ENCODE results near the gene FBXL7.

FBXL7 gene

GRCh38 chr5:15535938-15536337 is 36.0 kb downstream of the FBXL7 start:
- Histone ChIP-seq H3K4me3 (no peak overlapping the region), H3K9me3 (no peaks in the 10 kb centered on the region; the same call in 1 of the 2 replicates), H3K4me1 (no peaks in the 10 kb centered on the region), H3K36me3 (replicated peaks) (no peaks in the 10 kb centered on the region), H3K27me3 (ENCODE audit: low read depth) (no peaks in the 10 kb centered on the region)
- in situ Hi-C loops (cut with MboI; ENCODE audit: low sequenced_read_pairs): no loop called here
- no peak for DNase-seq (ENCODE audit: low spot score in 2 of 2)

- no peaks in the 10 kb centered on the region for H3K4me1 ChIP-seq
- no peaks in the 10 kb centered on the region for H3K36me3 ChIP-seq (replicated peaks)
- no peaks in the 10 kb centered on the region for H3K27me3 ChIP-seq (ENCODE audit: low read depth)
- no peak for DNase-seq (ENCODE audit: low spot score in 2 of 2)
- in situ Hi-C loops (cut with MboI; ENCODE audit: low sequenced_read_pairs): no loop called here
- no peak overlapping the region for H3K4me3 ChIP-seq
- no peaks in the 10 kb centered on the region for H3K9me3 ChIP-seq
These were observed 38.5 kb downstream of the FBXL7 start for GRCh38 chr5:15538516-15538915.

GRCh38 chr5:15539951-15540350 is 40.0 kb downstream of the FBXL7 start:
- no peak for DNase-seq (ENCODE audit: low spot score in 2 of 2)
- in situ Hi-C loops (cut with MboI; ENCODE audit: low sequenced_read_pairs): no loop called here
- Histone ChIP-seq H3K4me3 (no peak overlapping the region), H3K36me3 (replicated peaks) (no peaks in the 10 kb centered on the region), H3K4me1 (no peaks in the 10 kb centered on the region), H3K27me3 (ENCODE audit: low read depth) (no peaks in the 10 kb centered on the region), H3K9me3 (no peaks in the 10 kb centered on the region)

GRCh38 chr5:15544039-15544438 is 44.1 kb downstream of the FBXL7 start:
- Histone ChIP-seq H3K4me1 (no peaks in the 10 kb centered on the region), H3K9me3 (no peaks in the 10 kb centered on the region), H3K36me3 (replicated peaks) (no peaks in the 10 kb centered on the region), H3K4me3 (no peak overlapping the region), H3K27me3 (ENCODE audit: low read depth) (no peaks in the 10 kb centered on the region)
- in situ Hi-C loops (cut with MboI; ENCODE audit: low sequenced_read_pairs): no loop called here
- no peak for DNase-seq (ENCODE audit: low spot score in 2 of 2)

- no peak for DNase-seq (ENCODE audit: low spot score in 2 of 2)
- H3K27me3 ChIP-seq (ENCODE audit: low read depth): no peaks in the 10 kb centered on the region
- no peaks in the 10 kb centered on the region for H3K9me3 ChIP-seq
- H3K36me3 ChIP-seq (replicated peaks): no peaks in the 10 kb centered on the region
- no peaks in the 10 kb centered on the region for H3K4me1 ChIP-seq
- in situ Hi-C loops (cut with MboI; ENCODE audit: low sequenced_read_pairs): no loop called here
- no peak overlapping the region for H3K4me3 ChIP-seq
These were observed 45.1 kb downstream of the FBXL7 start for GRCh38 chr5:15545082-15545481.

- in situ Hi-C loops (cut with MboI; ENCODE audit: low sequenced_read_pairs): no loop called here
- no peaks in the 10 kb centered on the region for H3K4me1 ChIP-seq
- no peak overlapping the region for H3K4me3 ChIP-seq
- DNase-seq (ENCODE audit: low spot score in 2 of 2): no peak
- no peaks in the 10 kb centered on the region for H3K27me3 ChIP-seq (ENCODE audit: low read depth)
- H3K9me3 ChIP-seq: no peaks in the 10 kb centered on the region
- H3K36me3 ChIP-seq (replicated peaks): no peaks in the 10 kb centered on the region
These were observed 47.4 kb downstream of the FBXL7 start for GRCh38 chr5:15547261-15547839.

- H3K36me3 ChIP-seq (replicated peaks): no peaks in the 10 kb centered on the region
- no peaks in the 10 kb centered on the region for H3K4me1 ChIP-seq
- no peaks in the 10 kb centered on the region for H3K27me3 ChIP-seq (ENCODE audit: low read depth)
- no peaks in the 10 kb centered on the region for H3K9me3 ChIP-seq
- H3K4me3 ChIP-seq: no peak overlapping the region
- no peak for DNase-seq (ENCODE audit: low spot score in 2 of 2)
- in situ Hi-C loops (cut with MboI; ENCODE audit: low sequenced_read_pairs): no loop called here
These were observed 50.0 kb downstream of the FBXL7 start for GRCh38 chr5:15549961-15550360.

- H3K4me3 ChIP-seq: no peak overlapping the region
- no peaks in the 10 kb centered on the region for H3K36me3 ChIP-seq (replicated peaks)
- in situ Hi-C loops (cut with MboI; ENCODE audit: low sequenced_read_pairs): no loop called here
- no peaks in the 10 kb centered on the region for H3K9me3 ChIP-seq
- no peaks in the 10 kb centered on the region for H3K27me3 ChIP-seq (ENCODE audit: low read depth)
- no peak for DNase-seq (ENCODE audit: low spot score in 2 of 2)
- H3K4me1 ChIP-seq: no peaks in the 10 kb centered on the region
These were observed 50.6 kb downstream of the FBXL7 start for GRCh38 chr5:15550502-15551112.

GRCh38 chr5:15551113-15551504 is 51.1 kb downstream of the FBXL7 start:
- in situ Hi-C loops (cut with MboI; ENCODE audit: low sequenced_read_pairs): no loop called here
- Histone ChIP-seq H3K27me3 (ENCODE audit: low read depth) (no peaks in the 10 kb centered on the region), H3K9me3 (no peaks in the 10 kb centered on the region), H3K4me1 (no peaks in the 10 kb centered on the region), H3K4me3 (no peak overlapping the region), H3K36me3 (replicated peaks) (no peaks in the 10 kb centered on the region)
- no peak for DNase-seq (ENCODE audit: low spot score in 2 of 2)

- DNase-seq (ENCODE audit: low spot score in 2 of 2): no peak
- H3K4me1 ChIP-seq: no peaks in the 10 kb centered on the region
- H3K9me3 ChIP-seq: no peaks in the 10 kb centered on the region
- H3K4me3 ChIP-seq: no peak overlapping the region
- in situ Hi-C loops (cut with MboI; ENCODE audit: low sequenced_read_pairs): no loop called here
- no peaks in the 10 kb centered on the region for H3K36me3 ChIP-seq (replicated peaks)
- no peaks in the 10 kb centered on the region for H3K27me3 ChIP-seq (ENCODE audit: low read depth)
These were observed 54.6 kb downstream of the FBXL7 start for GRCh38 chr5:15554542-15554941.

GRCh38 chr5:15555176-15555575 is 55.2 kb downstream of the FBXL7 start:
- H3K4me3 ChIP-seq: no peak overlapping the region
- no peaks in the 10 kb centered on the region for H3K27me3 ChIP-seq (ENCODE audit: low read depth)
- in situ Hi-C loops (cut with MboI; ENCODE audit: low sequenced_read_pairs): no loop called here
- H3K36me3 ChIP-seq (replicated peaks): no peaks in the 10 kb centered on the region
- no peaks in the 10 kb centered on the region for H3K4me1 ChIP-seq
- DNase-seq (ENCODE audit: low spot score in 2 of 2): no peak
- H3K9me3 ChIP-seq: no peaks in the 10 kb centered on the region

- in situ Hi-C loops (cut with MboI; ENCODE audit: low sequenced_read_pairs): no loop called here
- no peaks in the 10 kb centered on the region for H3K4me1 ChIP-seq
- peaks cover 6% of the 10 kb centered on the region; the same call in 1 of the 2 replicates for H3K9me3 ChIP-seq
- no peak for DNase-seq (ENCODE audit: low spot score in 2 of 2)
- H3K36me3 ChIP-seq (replicated peaks): no peaks in the 10 kb centered on the region
- no peak overlapping the region for H3K4me3 ChIP-seq
- no peaks in the 10 kb centered on the region for H3K27me3 ChIP-seq (ENCODE audit: low read depth)
These were observed 58.3 kb downstream of the FBXL7 start for GRCh38 chr5:15558240-15558639.

- in situ Hi-C loops (cut with MboI; ENCODE audit: low sequenced_read_pairs): no loop called here
- H3K4me1 ChIP-seq: no peaks in the 10 kb centered on the region
- no peaks in the 10 kb centered on the region for H3K27me3 ChIP-seq (ENCODE audit: low read depth)
- H3K9me3 ChIP-seq: peaks cover 6% of the 10 kb centered on the region; the same call in 1 of the 2 replicates
- H3K4me3 ChIP-seq: no peak overlapping the region
- H3K36me3 ChIP-seq (replicated peaks): no peaks in the 10 kb centered on the region
- DNase-seq (ENCODE audit: low spot score in 2 of 2): no peak
These were observed 58.7 kb downstream of the FBXL7 start for GRCh38 chr5:15558681-15559080.

GRCh38 chr5:15560421-15560820 is 60.4 kb downstream of the FBXL7 start:
- Histone ChIP-seq H3K9me3 (peaks cover 6% of the 10 kb centered on the region; the same call in 1 of the 2 replicates), H3K4me1 (no peaks in the 10 kb centered on the region), H3K4me3 (no peak overlapping the region), H3K36me3 (replicated peaks) (no peaks in the 10 kb centered on the region), H3K27me3 (ENCODE audit: low read depth) (no peaks in the 10 kb centered on the region)
- no peak for DNase-seq (ENCODE audit: low spot score in 2 of 2)
- in situ Hi-C loops (cut with MboI; ENCODE audit: low sequenced_read_pairs): no loop called here

- H3K27me3 ChIP-seq (ENCODE audit: low read depth): no peaks in the 10 kb centered on the region
- DNase-seq (ENCODE audit: low spot score in 2 of 2): no peak
- no peak overlapping the region for H3K4me3 ChIP-seq
- H3K36me3 ChIP-seq (replicated peaks): no peaks in the 10 kb centered on the region
- peaks cover 6% of the 10 kb centered on the region; the same call in 1 of the 2 replicates for H3K9me3 ChIP-seq
- H3K4me1 ChIP-seq: no peaks in the 10 kb centered on the region
- in situ Hi-C loops (cut with MboI; ENCODE audit: low sequenced_read_pairs): no loop called here
These were observed 64.5 kb downstream of the FBXL7 start for GRCh38 chr5:15564523-15564922.
